GM21423 (cell line): Measurements from ENCODE around the gene ACE.

Source experiments
- ATAC-seq: cut with Tn5 transposase; IDR thresholded peaks from one replicate; pipeline ENCODE4 v1.9.1; 2021; ENCODE audit warnings: mild to moderate bottlenecking, moderate library complexity; ENCODE audit not compliant: unreplicated experiment

ACE gene

GRCh38 chr17:63476854-63477479 lies at the start of gene ACE:
Gene ACE (plus strand): TSS chr17:63477061. CDS start chr17:63477095, 34 bp downstream.
- no peak for ATAC-seq

- ATAC-seq: no peak
Observed at GRCh38 chr17:63429766-63430165, 47.1 kb upstream of the ACE start.

GRCh38 chr17:63430223-63430622 lies 46.6 kb upstream of the ACE start:
- ATAC-seq: no peak

- ATAC-seq: no peak
Observed at GRCh38 chr17:63431618-63431938, 45.3 kb upstream of the ACE start.

GRCh38 chr17:63431939-63432804 lies 44.7 kb upstream of the ACE start:
- no peak for ATAC-seq

- ATAC-seq: no peak
Observed at GRCh38 chr17:63433746-63434591, 42.9 kb upstream of the ACE start.

- no peak for ATAC-seq
Observed at GRCh38 chr17:63434951-63435571, 41.8 kb upstream of the ACE start.

- ATAC-seq: no peak
Observed at GRCh38 chr17:63435681-63436522, 41.0 kb upstream of the ACE start.

- no peak for ATAC-seq
Observed at GRCh38 chr17:63436523-63437110, 40.2 kb upstream of the ACE start.

- no peak for ATAC-seq
Observed at GRCh38 chr17:63437287-63438091, 39.4 kb upstream of the ACE start.

GRCh38 chr17:63438092-63439051 lies 38.5 kb upstream of the ACE start:
- ATAC-seq: no peak

- no peak for ATAC-seq
Observed at GRCh38 chr17:63439687-63440086, 37.2 kb upstream of the ACE start.

GRCh38 chr17:63440127-63440769 lies 36.6 kb upstream of the ACE start:
- no peak for ATAC-seq

- no peak for ATAC-seq
Observed at GRCh38 chr17:63440770-63441335, 36.0 kb upstream of the ACE start.

GRCh38 chr17:63441654-63442053 lies 35.2 kb upstream of the ACE start:
- no peak for ATAC-seq

- ATAC-seq: no peak
Observed at GRCh38 chr17:63442074-63442473, 34.8 kb upstream of the ACE start.

- ATAC-seq: no peak
Observed at GRCh38 chr17:63442549-63443035, 34.3 kb upstream of the ACE start.
